Liver (tissue), 9 donors: ENCODE data around the gene SMPDL3B. TPM values are rescaled to one million over a fixed set of nuclear protein-coding genes. Genes with fewer than 3 reads are reported as not detected.
A peak's percentile ranks its signal among the peaks of the same experiment; 100 is the strongest.

ENCODE experiments used
- DNase-seq: peaks from one replicate; pipeline ENCODE4 v3.0.0-alpha.2; 2017; ENCODE audit warnings: low spot score
- H3K27ac ChIP-seq, 2 donors: one replicate each; pipeline ENCODE4 v1.7.0; 2013; ENCODE audit warnings: inconsistent platforms in 2 of 2, low read length in 2 of 2, control low read depth in 1 of 2, low read depth in 1 of 2, mild to moderate bottlenecking in 1 of 2
- H3K27me3 ChIP-seq, 4 donors: one replicate each; pipeline versions ENCODE4 v1.6.1 to v1.7.0; 2013; ENCODE audit warnings: low read length in 3 of 4, inconsistent platforms in 1 of 4, mild to moderate bottlenecking in 1 of 4, moderate library complexity in 1 of 4; ENCODE audit not compliant: control insufficient read depth in 4 of 4, insufficient read depth in 4 of 4
- H3K36me3 ChIP-seq, 4 donors: one replicate each; pipeline versions ENCODE4 v1.6.1 to v1.7.0; 2013; ENCODE audit warnings: low read length in 3 of 4, mild to moderate bottlenecking in 3 of 4, low read depth in 1 of 4, moderate library complexity in 1 of 4; ENCODE audit not compliant: control insufficient read depth in 4 of 4, insufficient read depth in 3 of 4
- H3K4me1 ChIP-seq, 4 donors: one replicate each; pipeline versions ENCODE4 v1.6.1 to v1.7.0; 2013; ENCODE audit warnings: low read length in 3 of 4, mild to moderate bottlenecking in 3 of 4, moderate library complexity in 1 of 4; ENCODE audit not compliant: control insufficient read depth in 4 of 4, insufficient read depth in 4 of 4
- H3K4me3 ChIP-seq, 3 donors: one replicate each; pipeline versions ENCODE4 v1.6.1 to v1.7.0; 2013; ENCODE audit warnings: low read length in 3 of 3, control low read depth in 1 of 3, low read depth in 1 of 3, mild to moderate bottlenecking in 1 of 3
- H3K9ac ChIP-seq, 2 donors: one replicate each; pipeline ENCODE4 v1.7.0; 2013; ENCODE audit warnings: low read length in 2 of 2, mild to moderate bottlenecking in 2 of 2, moderate library complexity in 2 of 2, control low read depth in 1 of 2, low read depth in 1 of 2
- H3K9me3 ChIP-seq, 4 donors: one replicate each; pipeline versions ENCODE4 v1.6.1 to v1.7.0; 2013; ENCODE audit warnings: low read length in 3 of 4; ENCODE audit not compliant: control insufficient read depth in 4 of 4
- EGR1 ChIP-seq, 2 donors: IDR thresholded peaks; 2 replicates each; pipeline ENCODE4 v1.6.1; 2016 to 2018; ENCODE audit warnings: antibody characterized with exemption in 2 of 2, low read depth in 2 of 2
- FOXA1 ChIP-seq: IDR thresholded peaks from 2 replicates; pipeline ENCODE4 v1.6.1; 2016; ENCODE audit warnings: antibody characterized with exemption
- HNF4A ChIP-seq, 2 donors: conservative IDR thresholded peaks; 2 replicates each; pipeline ENCODE4 v1.6.1; 2016; ENCODE audit warnings: antibody characterized with exemption in 2 of 2, mild to moderate bottlenecking in 2 of 2
- NR2F2 ChIP-seq: IDR thresholded peaks from 2 replicates; pipeline ENCODE4 v1.6.1; 2016; ENCODE audit warnings: antibody characterized with exemption
- RAD21 ChIP-seq, 2 donors: IDR thresholded peaks; 2 replicates each; pipeline ENCODE4 v1.6.1; 2016; ENCODE audit warnings: antibody characterized with exemption in 2 of 2, mild to moderate bottlenecking in 2 of 2
- RXRA ChIP-seq, 2 donors: IDR thresholded peaks; 2 replicates each; pipeline ENCODE4 v1.6.1; 2017 to 2018; ENCODE audit warnings: antibody characterized with exemption in 2 of 2, mild to moderate bottlenecking in 1 of 2
- SP1 ChIP-seq: IDR thresholded peaks from 2 replicates; pipeline ENCODE4 v1.6.1; 2018; ENCODE audit warnings: antibody characterized with exemption, mild to moderate bottlenecking
- TAF1 ChIP-seq: conservative IDR thresholded peaks from 2 replicates; pipeline ENCODE4 v1.6.1; 2016; ENCODE audit warnings: antibody characterized with exemption, mild to moderate bottlenecking
- YY1 ChIP-seq: IDR thresholded peaks from 2 replicates; pipeline ENCODE4 v1.6.1; 2016; ENCODE audit warnings: antibody characterized with exemption, mild to moderate bottlenecking
- WGBS: extraction: QIAGEN DNeasy Blood & Tissue Kit; methylation state at CpG from one replicate; pipeline ENCODE4 v1.1.7; 2013; 5-methylcytosine and 5-hydroxymethylcytosine counted together
- polyA plus RNA-seq, 2 donors: library from polyadenylated mRNA; stranded (reverse) in 1 of 2; unstranded in 1 of 2; fragments of 200-250 nt in 1 of 2; fragments of >200 nt in 1 of 2; fragmentation: Nextera tagmentation in 1 of 2; extraction: Ambion mirVana in 1 of 2; gene quantifications; one replicate each; pipeline versions ENCODE4 v1.2.1 to v1.2.3, GENCODE V29; 2013 to 2015
- total RNA-seq, 2 donors: library from RNA; depleted of rRNA; stranded (reverse); fragments of >200 nt; gene quantifications; one replicate each; pipeline ENCODE4 v1.2.3, GENCODE V29; 2014
- TF ChIP-seq, protein P1 (sequence below): fragments of 150-350 bp; IDR thresholded peaks from 2 replicates; pipeline ENCODE4 v1.5.1; 2017; ENCODE audit warnings: improper control_type of control experiment, low read depth, low read length; ENCODE audit not compliant: missing input control
- donor health status: healthy.
- donor health status: healthy.
- donor health status: healthy.
- donor health status: healthy.
- donor health status: healthy.

Gene SMPDL3B
- total and polyA plus RNA-seq, 4 donors: 0.24 to 0.37 (median 0.32) TPM

DNA sequence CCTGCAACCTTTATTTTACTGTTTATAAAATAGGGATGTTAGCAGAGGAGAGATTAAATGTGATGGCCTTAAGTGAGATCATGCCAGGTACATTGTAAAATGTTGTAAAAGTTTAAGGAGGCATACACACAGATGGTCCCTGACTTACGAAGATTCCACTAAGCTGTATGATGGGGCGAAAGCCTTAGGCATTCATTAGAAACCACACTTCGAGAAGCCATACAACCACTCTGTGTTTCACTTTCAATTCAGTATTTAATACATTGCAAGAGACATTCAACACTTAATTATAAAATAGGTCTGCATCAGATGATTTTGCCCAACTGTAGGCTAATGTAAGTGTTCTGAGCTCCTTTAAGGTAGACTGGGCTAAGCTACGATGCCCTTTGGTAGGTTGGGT, 3.7 kb downstream of the SMPDL3B start:
- TF ChIP-seq RXRA (IDR thresholded peaks at IDR 0.05) (no peak), EGR1 (IDR thresholded peaks at IDR 0.05; ENCODE audit: low read depth in 2 of 2) (no peak), FOXA1 (no peak), TAF1 (no peak), YY1 (no peak), RAD21 (IDR thresholded peaks at IDR 0.05) (no peak)
- TF ChIP-seq, protein P1, sequence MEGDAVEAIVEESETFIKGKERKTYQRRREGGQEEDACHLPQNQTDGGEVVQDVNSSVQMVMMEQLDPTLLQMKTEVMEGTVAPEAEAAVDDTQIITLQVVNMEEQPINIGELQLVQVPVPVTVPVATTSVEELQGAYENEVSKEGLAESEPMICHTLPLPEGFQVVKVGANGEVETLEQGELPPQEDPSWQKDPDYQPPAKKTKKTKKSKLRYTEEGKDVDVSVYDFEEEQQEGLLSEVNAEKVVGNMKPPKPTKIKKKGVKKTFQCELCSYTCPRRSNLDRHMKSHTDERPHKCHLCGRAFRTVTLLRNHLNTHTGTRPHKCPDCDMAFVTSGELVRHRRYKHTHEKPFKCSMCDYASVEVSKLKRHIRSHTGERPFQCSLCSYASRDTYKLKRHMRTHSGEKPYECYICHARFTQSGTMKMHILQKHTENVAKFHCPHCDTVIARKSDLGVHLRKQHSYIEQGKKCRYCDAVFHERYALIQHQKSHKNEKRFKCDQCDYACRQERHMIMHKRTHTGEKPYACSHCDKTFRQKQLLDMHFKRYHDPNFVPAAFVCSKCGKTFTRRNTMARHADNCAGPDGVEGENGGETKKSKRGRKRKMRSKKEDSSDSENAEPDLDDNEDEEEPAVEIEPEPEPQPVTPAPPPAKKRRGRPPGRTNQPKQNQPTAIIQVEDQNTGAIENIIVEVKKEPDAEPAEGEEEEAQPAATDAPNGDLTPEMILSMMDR: no peak
- Histone ChIP-seq H3K4me3 (no peak overlapping the region), H3K4me1 (peaks cover 0 to 8% (median 4%) of the 10 kb centered on the region in 4 donors)

DNA sequence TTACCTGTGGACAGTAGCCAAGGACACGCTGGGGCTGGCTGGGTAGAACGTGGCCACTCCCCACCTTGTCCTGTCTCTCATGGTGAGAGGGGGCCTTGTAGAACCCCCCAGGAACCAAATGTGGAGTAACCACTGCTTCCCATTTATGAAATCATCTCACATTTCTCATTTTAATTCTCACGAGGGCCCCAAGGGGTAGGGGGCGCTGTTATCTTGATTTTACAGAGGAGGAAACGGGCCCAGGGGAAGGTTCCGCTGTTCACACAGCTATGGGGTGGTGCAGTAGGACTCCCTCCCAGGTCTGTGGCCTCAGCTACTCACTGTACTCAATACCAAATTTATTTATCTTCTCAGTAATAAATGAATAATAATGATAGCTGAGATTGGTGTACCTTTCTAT, 5.5 kb downstream of the SMPDL3B start:
- H3K36me3 ChIP-seq: no peaks in the 10 kb centered on the region
- H3K4me1 ChIP-seq: peaks cover 0 to under 1% (median 0%) of the 10 kb centered on the region in 4 donors
- H3K27me3 ChIP-seq: no peaks in the 10 kb centered on the region
- TF ChIP-seq, protein P1: peak; percentile 47
- TF ChIP-seq RAD21 (IDR thresholded peaks at IDR 0.05): peak; percentile 75 to 77
- no peak for TF ChIP-seq FOXA1
- H3K4me3 ChIP-seq: no peak overlapping the region
- WGBS: 25% methylated on average over 6 of the region's 6 CpGs
- no peak for DNase-seq
- no peaks in the 10 kb centered on the region for H3K9me3 ChIP-seq
- H3K9ac ChIP-seq: no peak overlapping the region
- H3K27ac ChIP-seq: no peak overlapping the region

More for the DNA sequence above, 3.7 kb downstream of the SMPDL3B start:
- Histone ChIP-seq H3K27me3 (peaks cover 0 to 4% (median 0%) of the 10 kb centered on the region in 4 donors), H3K36me3 (no peaks in the 10 kb centered on the region), H3K9ac (no peak overlapping the region), H3K9me3 (no peaks in the 10 kb centered on the region), H3K27ac (no peak overlapping the region)
- 90% methylated on average over 4 of the region's 4 CpGs for WGBS
- DNase-seq: no peak

DNA sequence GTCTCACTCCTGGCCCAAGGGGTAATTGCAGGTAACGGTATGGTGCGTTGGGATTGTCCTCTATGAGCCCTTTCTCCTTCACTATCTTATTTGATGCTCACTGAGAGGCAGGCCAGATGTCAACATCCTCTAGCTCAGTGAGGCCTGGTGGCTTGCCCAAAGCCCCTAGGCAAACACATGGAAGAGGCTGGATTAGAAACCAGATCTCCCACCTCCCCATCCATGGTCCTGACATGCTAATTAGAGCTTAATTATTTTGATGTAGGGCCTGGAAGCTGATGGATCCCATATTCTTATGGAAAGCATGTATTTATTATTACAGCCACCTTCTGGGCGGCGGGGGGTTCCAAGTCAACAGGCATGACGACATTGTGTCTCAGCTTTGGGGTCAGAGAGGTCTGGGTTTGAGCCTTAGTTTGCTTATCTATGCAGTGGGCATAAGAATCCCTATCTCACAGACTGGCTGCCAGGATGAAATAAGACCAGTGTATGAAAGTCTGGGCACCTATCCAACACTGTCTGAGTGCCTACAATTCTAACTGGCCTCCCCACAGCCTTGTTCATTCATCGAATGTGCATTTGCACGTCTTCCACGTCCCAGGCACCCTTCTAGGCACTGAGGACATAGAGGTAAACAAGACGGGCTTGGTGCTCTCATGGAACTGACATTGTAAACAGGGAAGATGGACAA, 6.2 kb downstream of the SMPDL3B start:
- H3K9ac ChIP-seq: no peak overlapping the region
- H3K27ac ChIP-seq: no peak overlapping the region
- 94% methylated on average over 9 of the region's 9 CpGs for WGBS
- H3K4me3 ChIP-seq: no peak overlapping the region
- H3K27me3 ChIP-seq: no peaks in the 10 kb centered on the region
- no peak for TF ChIP-seq NR2F2
- TF ChIP-seq RXRA (IDR thresholded peaks at IDR 0.05): no peak
- TF ChIP-seq HNF4A (conservative IDR thresholded peaks at IDR 0.05): no peak
- no peak for TF ChIP-seq SP1
- TF ChIP-seq, protein P1: no peak
- H3K4me1 ChIP-seq: no peaks in the 10 kb centered on the region
- H3K9me3 ChIP-seq: no peaks in the 10 kb centered on the region
- no peak for DNase-seq
- H3K36me3 ChIP-seq: no peaks in the 10 kb centered on the region
